Adipose tissue (tissue), 3 donors: Measurements from ENCODE around the gene CCDC38. TPM values are rescaled to one million over a fixed set of nuclear protein-coding genes. Genes with fewer than 3 reads are reported as not detected.

Experiments used
- H3K27ac ChIP-seq: one replicate; pipeline ENCODE4 v1.5.1; 2013; ENCODE audit warnings: low read depth, low read length
- WGBS, 3 donors: extraction: QIAGEN DNeasy Blood & Tissue Kit; methylation state at CpG; one replicate each; pipeline ENCODE4 v1.1.7; 2013; 5-methylcytosine and 5-hydroxymethylcytosine counted together
- polyA plus RNA-seq, 3 donors: library from polyadenylated mRNA; stranded (reverse); fragments of 200-250 nt; gene quantifications; one replicate each; pipeline ENCODE4 v1.2.3, GENCODE V29; 2013
- donor health status: healthy with polysubstance abuse.
- donor health status: Bipolar disorder and iron deficiency.
- donor health status: healthy.

Gene CCDC38
- polyA plus RNA-seq, 3 donors, result 0.03 TPM; not detected in 2

GRCh38 chr12:95909871-95910270, 32.5 kb downstream of the CCDC38 start:
- no peak overlapping the region for H3K27ac ChIP-seq

GRCh38 chr12:95908573-95908972, 33.8 kb downstream of the CCDC38 start:
- no peak overlapping the region for H3K27ac ChIP-seq

More at GRCh38 chr12:95909871-95910270, 32.5 kb downstream of the CCDC38 start:
- 91 to 96% (median 93%) methylated on average over 3 of the region's 3 CpGs for WGBS, 3 donors

GRCh38 chr12:95898081-95898480, 44.3 kb downstream of the CCDC38 start:
- WGBS, 3 donors, result 43 to 74% (median 73%) methylated on average over 4 of the region's 4 CpGs
- no peak overlapping the region for H3K27ac ChIP-seq

GRCh38 chr12:95896846-95897245, 45.6 kb downstream of the CCDC38 start:
- WGBS, 3 donors, result 88 to 94% (median 90%) methylated on average over 4 of the region's 4 CpGs
- H3K27ac ChIP-seq, result no peak overlapping the region

- H3K27ac ChIP-seq, result no peak overlapping the region
- 62 to 83% (median 82%) methylated on average over 3 of the region's 3 CpGs for WGBS, 3 donors
Observed at GRCh38 chr12:95890958-95891357, 51.5 kb downstream of the CCDC38 start.

- 72 to 83% (median 75%) methylated on average over 5 of the region's 5 CpGs for WGBS, 3 donors
- no peak overlapping the region for H3K27ac ChIP-seq
Observed at GRCh38 chr12:95887311-95887710, 55.1 kb downstream of the CCDC38 start.

- 35 to 58% (median 45%) methylated on average over 3 of the region's 3 CpGs for WGBS, 3 donors
Observed at GRCh38 chr12:95884998-95885397, 57.4 kb downstream of the CCDC38 start.

GRCh38 chr12:95882873-95883272, 59.5 kb downstream of the CCDC38 start:
- no peak overlapping the region for H3K27ac ChIP-seq
- WGBS, 3 donors, result 69 to 95% (median 90%) methylated on average over 4 of the region's 4 CpGs

More at GRCh38 chr12:95884998-95885397, 57.4 kb downstream of the CCDC38 start:
- H3K27ac ChIP-seq, result no peak overlapping the region

- 40 to 67% (median 57%) methylated on average over 1 of the region's 1 CpG for whole genome bisulfite sequencing, 3 donors
- no peak overlapping the region for H3K27ac ChIP-seq
Observed at GRCh38 chr12:95882080-95882479, 60.3 kb downstream of the CCDC38 start.

GRCh38 chr12:95881331-95881955, 61.0 kb downstream of the CCDC38 start:
- WGBS, 3 donors, result 51 to 72% (median 72%) methylated on average over 3 of the region's 3 CpGs
- no peak overlapping the region for H3K27ac ChIP-seq

- H3K27ac ChIP-seq, result no peak overlapping the region
- WGBS, 3 donors, result 88 to 94% (median 90%) methylated on average over 1 of the region's 1 CpG
Observed at GRCh38 chr12:95880895-95881294, 61.5 kb downstream of the CCDC38 start.

- WGBS, 3 donors, result 45 to 82% (median 73%) methylated on average over 2 of the region's 2 CpGs
Observed at GRCh38 chr12:95877622-95878021, 64.8 kb downstream of the CCDC38 start.

GRCh38 chr12:95874452-95874851, 68.0 kb downstream of the CCDC38 start:
- H3K27ac ChIP-seq, result no peak overlapping the region
- 77 to 90% (median 84%) methylated on average over 4 of the region's 4 CpGs for WGBS, 3 donors

More at GRCh38 chr12:95877622-95878021, 64.8 kb downstream of the CCDC38 start:
- H3K27ac ChIP-seq, result no peak overlapping the region

- no peak overlapping the region for H3K27ac ChIP-seq
- WGBS, 3 donors, result 93 to 96% (median 95%) methylated on average over 4 of the region's 4 CpGs
Observed at GRCh38 chr12:95870897-95871296, 71.5 kb downstream of the CCDC38 start.

- no peak overlapping the region for H3K27ac ChIP-seq
Observed at GRCh38 chr12:95863337-95863736, 79.1 kb downstream of the CCDC38 start.

- 93 to 100% (median 99%) methylated on average over 3 of the region's 3 CpGs for WGBS, 3 donors
- no peak overlapping the region for H3K27ac ChIP-seq
Observed at GRCh38 chr12:95862038-95862437, 80.4 kb downstream of the CCDC38 start.

- 61 to 73% (median 71%) methylated on average over 10 of the region's 10 CpGs for WGBS, 3 donors
Observed at GRCh38 chr12:95859947-95860850, 82.2 kb downstream of the CCDC38 start.

GRCh38 chr12:95859344-95859816, 83.0 kb downstream of the CCDC38 start:
- no peak overlapping the region for H3K27ac ChIP-seq
- WGBS, 3 donors, result 0 to 1% (median 1%) methylated on average over 13 of the region's 13 CpGs

More at GRCh38 chr12:95859947-95860850, 82.2 kb downstream of the CCDC38 start:
- no peak overlapping the region for H3K27ac ChIP-seq
